Measurements from ENCODE around the gene MAG. TPM values are rescaled to one million over a fixed set of nuclear protein-coding genes. Genes with fewer than 3 reads are reported as not detected.

The MAG gene
- total and polyA plus RNA-seq, 10 of the 15 experiments (the other 5 are each of a cell fraction or from before 2014, with no cell fraction given) = 0.03 to 0.82 (median 0.17) TPM; not detected in 2

- in situ Hi-C loops (cut with MboI) = no loop called here
- H3K4me1 ChIP-seq (ENCODE audit: control insufficient read depth, insufficient read depth, low read length) = peaks cover 26% of the 10 kb centered on the region
These were observed 6.6 kb downstream of the MAG start for GRCh38 chr19:35298561-35298972.

More at GRCh38 chr19:35298561-35298972, 6.6 kb downstream of the MAG start:
- Histone ChIP-seq H3K9ac (ENCODE audit: control insufficient read depth, insufficient read depth, low read length) (no peak overlapping the region), H3K36me3 (ENCODE audit: control insufficient read depth in 2 of 2, insufficient read depth in 2 of 2, low read length in 1 of 2) (no peaks in the 10 kb centered on the region), H3K9me3 (replicated peaks; ENCODE audit: control insufficient read depth, insufficient read depth, low read length) (no peaks in the 10 kb centered on the region), H3K27ac (ENCODE audit: control insufficient read depth, insufficient read depth) (no peak overlapping the region), H3K4me3 (no peak overlapping the region), H3K4me2 (ENCODE audit: control insufficient read depth, insufficient read depth) (no peak overlapping the region), H3K79me2 (ENCODE audit: control insufficient read depth, insufficient read depth, low read length) (no peaks in the 10 kb centered on the region), H3K27me3 (replicated peaks in 1 of 2; ENCODE audit: control insufficient read depth in 2 of 2, insufficient read depth in 2 of 2, low read length in 1 of 2) (no peaks in the 10 kb centered on the region), H2AFZ (ENCODE audit: control insufficient read depth, low read depth, low read length) (no peak overlapping the region), H4K20me1 (ENCODE audit: control insufficient read depth, insufficient read depth) (no peaks in the 10 kb centered on the region)
- TF ChIP-seq CBX3 (IDR thresholded peaks at IDR 0.05; ENCODE audit: borderline replicate concordance, low read depth) (no peak), ATF7 (IDR thresholded peaks at IDR 0.05; ENCODE audit: low read depth) (no peak), MLLT1 (IDR thresholded peaks at IDR 0.05) (peak; percentile 39; the same call in 1 of the 2 replicates), PKNOX1 (IDR thresholded peaks at IDR 0.05) (no peak), SMAD1 (IDR thresholded peaks at IDR 0.05; ENCODE audit: low read depth, partially characterized antibody) (no peak), NFYB (IDR thresholded peaks at IDR 0.05; ENCODE audit: insufficient read depth, low read depth, low read length) (no peak), NBN (IDR thresholded peaks at IDR 0.05) (0 out of 2 replicates have a peak, but pooled peaks have one; percentile 17), CREB1 (IDR thresholded peaks at IDR 0.05; ENCODE audit: low read depth) (no peak), RB1 (IDR thresholded peaks at IDR 0.05; ENCODE audit: borderline replicate concordance) (no peak)
- WGBS (ENCODE audit: insufficient coverage, insufficient replicate concordance, low lambda C conversion rate, missing lambda C conversion rate) = 98% methylated on average over 5 of the region's 5 CpGs
- intact Hi-C loops (cut with micrococcal nuclease; ENCODE audit: unreplicated experiment) = no loop called here
- ChIA-PET CTCF (no interaction called here), SMC1A (ENCODE audit: uncharacterized antibody, unreplicated experiment) (no interaction called here), POLR2A (no interaction called here), RAD21 (ENCODE audit: unreplicated experiment) (no interaction called here)
- ATAC-seq (no peak), DNase-seq (ENCODE audit: low read depth, low spot score) (no peak), FAIRE-seq (no peak)
- no TSS peak for BruUV-seq (replicated peaks)

Data from GM12878 (cell line).